Suprapubic skin (tissue), 4 donors: ENCODE measurements around the gene RAF1.

ENCODE experiments used
- EP300 ChIP-seq: sonication (generic); formaldehyde crosslinking; IDR thresholded peaks from one replicate; pipeline ENCODE4 v1.6.1; 2017; ENCODE audit warnings: antibody characterized with exemption
- POLR2A ChIP-seq, 2 donors: fragments of 450-650 bp; IDR thresholded peaks; one replicate each; pipeline ENCODE4 v1.6.1; 2017; ENCODE audit warnings: antibody characterized with exemption in 2 of 2, mild to moderate bottlenecking in 2 of 2, moderate library complexity in 2 of 2
- POLR2AphosphoS5 ChIP-seq, 3 donors: sonication (generic); formaldehyde crosslinking; IDR thresholded peaks; one replicate each; pipeline ENCODE4 v1.6.1; 2017; ENCODE audit warnings: antibody characterized with exemption in 3 of 3
- TF ChIP-seq, protein P1 (sequence below), 2 donors: fragments of 200-600 bp in 1 of 2; fragments of 450-650 bp in 1 of 2; sonication (generic) in 1 of 2; IDR thresholded peaks; one replicate each; pipeline ENCODE4 v1.5.1; 2016 to 2019; ENCODE audit warnings: antibody characterized with exemption in 2 of 2, mild to moderate bottlenecking in 1 of 2, moderate library complexity in 1 of 2

DNA sequence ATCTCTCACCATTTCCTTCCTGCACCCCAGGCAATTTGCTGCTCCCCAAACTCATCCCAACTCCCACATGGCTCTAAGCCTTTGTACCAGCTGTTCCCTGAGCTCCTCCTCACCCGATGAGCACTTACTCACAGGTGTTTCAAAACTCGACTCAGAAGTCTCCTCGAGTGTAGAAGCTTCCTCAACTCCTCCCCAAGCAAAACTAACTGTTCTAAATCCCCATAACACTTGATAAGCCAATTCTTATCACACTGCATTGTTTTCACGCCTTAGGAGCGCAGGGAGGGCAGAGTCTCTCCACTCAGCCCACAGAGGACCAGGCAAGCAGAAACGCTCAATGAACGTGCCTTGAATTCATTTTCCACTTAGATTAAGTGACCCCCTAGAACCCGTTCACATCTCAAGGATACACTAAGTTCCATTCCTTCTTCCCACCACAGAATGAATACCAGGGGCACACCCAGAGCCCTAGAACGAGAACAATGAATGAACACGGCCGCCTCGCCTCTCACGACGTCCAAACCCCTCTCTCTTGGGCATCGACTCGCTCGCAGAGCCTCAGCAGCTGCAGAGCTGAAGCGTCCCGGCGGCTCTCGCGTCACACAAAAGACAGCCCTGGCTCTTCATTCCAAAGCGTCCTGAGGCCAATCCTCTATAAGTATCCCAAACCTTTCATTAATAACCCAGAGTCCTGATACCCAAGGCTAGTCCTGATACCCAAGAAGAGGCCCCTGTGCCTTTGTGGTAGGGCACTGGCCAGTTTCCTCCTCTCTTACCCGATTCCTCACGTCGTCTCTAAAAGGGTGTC is 1.1 kb downstream of the RAF1 start:
- TF ChIP-seq, protein P1, sequence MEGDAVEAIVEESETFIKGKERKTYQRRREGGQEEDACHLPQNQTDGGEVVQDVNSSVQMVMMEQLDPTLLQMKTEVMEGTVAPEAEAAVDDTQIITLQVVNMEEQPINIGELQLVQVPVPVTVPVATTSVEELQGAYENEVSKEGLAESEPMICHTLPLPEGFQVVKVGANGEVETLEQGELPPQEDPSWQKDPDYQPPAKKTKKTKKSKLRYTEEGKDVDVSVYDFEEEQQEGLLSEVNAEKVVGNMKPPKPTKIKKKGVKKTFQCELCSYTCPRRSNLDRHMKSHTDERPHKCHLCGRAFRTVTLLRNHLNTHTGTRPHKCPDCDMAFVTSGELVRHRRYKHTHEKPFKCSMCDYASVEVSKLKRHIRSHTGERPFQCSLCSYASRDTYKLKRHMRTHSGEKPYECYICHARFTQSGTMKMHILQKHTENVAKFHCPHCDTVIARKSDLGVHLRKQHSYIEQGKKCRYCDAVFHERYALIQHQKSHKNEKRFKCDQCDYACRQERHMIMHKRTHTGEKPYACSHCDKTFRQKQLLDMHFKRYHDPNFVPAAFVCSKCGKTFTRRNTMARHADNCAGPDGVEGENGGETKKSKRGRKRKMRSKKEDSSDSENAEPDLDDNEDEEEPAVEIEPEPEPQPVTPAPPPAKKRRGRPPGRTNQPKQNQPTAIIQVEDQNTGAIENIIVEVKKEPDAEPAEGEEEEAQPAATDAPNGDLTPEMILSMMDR (IDR thresholded peaks at IDR 0.05), result no peak
- TF ChIP-seq POLR2A (IDR thresholded peaks at IDR 0.05), result no peak
- no peak for TF ChIP-seq EP300
- no peak for TF ChIP-seq POLR2AphosphoS5 (IDR thresholded peaks at IDR 0.05)
